HEK293 (cell line): Measurements from ENCODE around the gene EDIL3.

Source experiments
- CTCF ChIA-PET: fragments of 350-600 bp; formaldehyde crosslinking; extraction: SDS; loops from one replicate; lab custom pipeline; 2021; ENCODE audit warnings: antibody characterized with exemption; lab: Yijun Ruan, JAX
- POLR2A ChIA-PET: fragments of 300-600 bp; formaldehyde crosslinking; extraction: SDS; loops from one replicate; lab custom pipeline; 2020; ENCODE audit warnings: antibody characterized with exemption, inconsistent platforms; lab: Yijun Ruan, JAX
- H3K27ac ChIP-seq: fragments of 200-500 bp; sonication (Bioruptor generic); 2 replicates; pipeline ENCODE4 v1.5.1; 2014; ENCODE audit warnings: low read depth, low read length, control low read depth, inconsistent platforms; ENCODE audit errors: extremely low read depth
- H3K36me3 ChIP-seq, 2 experiments: fragments of 200-500 bp in 1 of 2; sonication (Bioruptor generic) in 1 of 2; 1 replicate in 1 of 2; 2 replicates in 1 of 2; pipeline ENCODE4 v1.5.1; 2014 to 2017; ENCODE audit warnings: inconsistent platforms in 2 of 2, low read length in 2 of 2; ENCODE audit not compliant: control insufficient read depth in 2 of 2, insufficient read depth in 1 of 2
- H3K4me1 ChIP-seq: fragments of 200-500 bp; sonication (Bioruptor generic); 2 replicates; pipeline ENCODE4 v1.5.1; 2014; ENCODE audit warnings: mild to moderate bottlenecking, low read length, inconsistent platforms; ENCODE audit not compliant: control insufficient read depth, insufficient read depth
- H3K4me3 ChIP-seq: 2 replicates; pipeline ENCODE4 v1.5.1; 2011; ENCODE audit warnings: low read depth, mild to moderate bottlenecking, control low read depth, low read length, moderate library complexity
- H3K9me3 ChIP-seq: fragments of 200-500 bp; sonication (Bioruptor generic); 2 replicates; pipeline ENCODE4 v1.5.1; 2014; ENCODE audit warnings: low read depth, low read length, inconsistent platforms; ENCODE audit not compliant: control insufficient read depth, insufficient read depth
- ATF2 ChIP-seq: fragments of 450-650 bp; formaldehyde crosslinking; IDR thresholded peaks from 2 replicates; pipeline ENCODE4 v1.5.1; 2016; ENCODE audit warnings: missing biosample characterization, missing genetic modification characterization, low read depth
- GFI1B ChIP-seq: fragments of 450-650 bp; formaldehyde crosslinking; IDR thresholded peaks from 2 replicates; pipeline ENCODE4 v1.5.1; 2016; ENCODE audit warnings: missing biosample characterization, missing genetic modification characterization
- KLF1 ChIP-seq: fragments of 450-650 bp; formaldehyde crosslinking; IDR thresholded peaks from 2 replicates; pipeline ENCODE4 v1.5.1; 2016; ENCODE audit warnings: missing biosample characterization, missing genetic modification characterization
- KLF16 ChIP-seq: fragments of 450-650 bp; formaldehyde crosslinking; IDR thresholded peaks from 2 replicates; pipeline ENCODE4 v1.5.1; 2017; ENCODE audit warnings: missing biosample characterization, missing genetic modification characterization
- KLF8 ChIP-seq: fragments of 450-650 bp; formaldehyde crosslinking; IDR thresholded peaks from 2 replicates; pipeline ENCODE4 v1.5.1; 2016; ENCODE audit warnings: missing biosample characterization, missing genetic modification characterization
- PRDM1 ChIP-seq: fragments of 450-650 bp; formaldehyde crosslinking; IDR thresholded peaks from 2 replicates; pipeline ENCODE4; 2016; ENCODE audit warnings: missing biosample characterization, missing genetic modification characterization
- YY1 ChIP-seq: fragments of 450-650 bp; formaldehyde crosslinking; IDR thresholded peaks from 2 replicates; pipeline ENCODE4 v1.5.1; 2018; ENCODE audit warnings: missing biosample characterization, missing genetic modification characterization
- YY2 ChIP-seq: fragments of 450-650 bp; formaldehyde crosslinking; IDR thresholded peaks from 2 replicates; pipeline ENCODE4 v1.5.1; 2016; ENCODE audit warnings: missing biosample characterization, missing genetic modification characterization
- ZBTB48 ChIP-seq: fragments of 450-650 bp; formaldehyde crosslinking; IDR thresholded peaks from 2 replicates; pipeline ENCODE4 v1.5.1; 2016; ENCODE audit warnings: missing biosample characterization, missing genetic modification characterization
- ZNF148 ChIP-seq: fragments of 450-650 bp; formaldehyde crosslinking; IDR thresholded peaks from 2 replicates; pipeline ENCODE4 v1.5.0; 2017; ENCODE audit warnings: missing biosample characterization, missing genetic modification characterization, borderline replicate concordance
- ZNF169 ChIP-seq: fragments of 450-650 bp; formaldehyde crosslinking; IDR thresholded peaks from 2 replicates; pipeline ENCODE4 v1.5.1; 2016; ENCODE audit warnings: missing biosample characterization, missing genetic modification characterization
- ZNF223 ChIP-seq: fragments of 450-650 bp; formaldehyde crosslinking; IDR thresholded peaks from 2 replicates; pipeline ENCODE4 v1.5.1; 2016; ENCODE audit warnings: missing biosample characterization, missing genetic modification characterization
- ZNF239 ChIP-seq: fragments of 450-650 bp; formaldehyde crosslinking; IDR thresholded peaks from 2 replicates; pipeline ENCODE4 v1.5.1; 2016; ENCODE audit warnings: missing biosample characterization, missing genetic modification characterization
- ZNF280D ChIP-seq: fragments of 450-650 bp; formaldehyde crosslinking; IDR thresholded peaks from 2 replicates; pipeline ENCODE4 v1.5.1; 2016; ENCODE audit warnings: missing biosample characterization, missing genetic modification characterization
- ZNF335 ChIP-seq: fragments of 450-650 bp; formaldehyde crosslinking; conservative IDR thresholded peaks from 2 replicates; pipeline ENCODE4 v1.5.1; 2016; ENCODE audit warnings: missing biosample characterization, missing genetic modification characterization
- ZNF513 ChIP-seq: fragments of 450-650 bp; IDR thresholded peaks from 2 replicates; pipeline ENCODE4 v1.5.1; 2018; ENCODE audit warnings: missing biosample characterization, missing genetic modification characterization
- ZNF529 ChIP-seq: fragments of 450-650 bp; formaldehyde crosslinking; IDR thresholded peaks from 2 replicates; pipeline ENCODE4 v1.5.1; 2017; ENCODE audit warnings: missing genetic modification characterization, missing biosample characterization; ENCODE audit not compliant: insufficient replicate concordance

The EDIL3 gene

GRCh38 chr5:84393969-84394368 is 9.3 kb upstream of the EDIL3 start:
- CTCF ChIA-PET: interaction anchor here (1.3 to 1.4 kb wide), 2 partner anchors 11 to 24 kb away, joined by 3 read pairs; no protein-coding TSS in a partner anchor
- H3K36me3 ChIP-seq: no peaks in the 10 kb centered on the region
- H3K9me3 ChIP-seq: no peaks in the 10 kb centered on the region
- no peaks in the 10 kb centered on the region; the same call in 1 of the 2 replicates for H3K4me1 ChIP-seq
- POLR2A ChIA-PET: interaction anchor here (1.7 kb wide), 1 partner anchor 9 kb away, joined by 6 read pairs; the partner anchor contains the start of gene EDIL3
- TF ChIP-seq GFI1B (tag by site-specific recombination) (no peak), PRDM1 (no peak), ZNF239 (tag by site-specific recombination) (no peak), ZNF529 (no peak), ZNF335 (tag by site-specific recombination) (peak; percentile 81), YY1 (tag by site-specific recombination) (no peak), KLF8 (tag by site-specific recombination) (no peak), ZBTB48 (tag by site-specific recombination) (peak; percentile 53; the same call in 1 of the 2 replicates), KLF16 (no peak), YY2 (tag by site-specific recombination) (no peak), ZNF513 (tag by site-specific recombination) (no peak), ZNF169 (tag by site-specific recombination) (no peak), KLF1 (tag by site-specific recombination) (no peak), ZNF280D (tag by site-specific recombination) (no peak), ZNF148 (tag by site-specific recombination) (no peak)
- H3K27ac ChIP-seq: no peak overlapping the region
- H3K4me3 ChIP-seq: no peak overlapping the region

- H3K4me3 ChIP-seq: no peak overlapping the region
- ChIA-PET POLR2A (no interaction called here), CTCF (no interaction called here)
- TF ChIP-seq ATF2 (tag by site-specific recombination) (peak; percentile 59; the same call in 1 of the 2 replicates), ZNF223 (tag by site-specific recombination) (no peak)
- no peak overlapping the region for H3K27ac ChIP-seq
- H3K9me3 ChIP-seq: no peaks in the 10 kb centered on the region
- no peaks in the 10 kb centered on the region; the same call in 1 of the 2 replicates for H3K4me1 ChIP-seq
- no peaks in the 10 kb centered on the region for H3K36me3 ChIP-seq
Observed at GRCh38 chr5:84392836-84393235, 8.2 kb upstream of the EDIL3 start.
